ENCODE results near the gene CARMIL1. TPM values are rescaled to one million over a fixed set of nuclear protein-coding genes. Genes with fewer than 3 reads are reported as not detected.

The CARMIL1 gene
- total RNA-seq, 1 donor from 2014 or later: 37.6 TPM

- intact Hi-C loops (cut with DNase I): no loop called here
- DNase-seq (no peak), ATAC-seq (no peak)
- no peaks in the 10 kb centered on the region for H3K36me3 ChIP-seq
- H3K9me3 ChIP-seq: no peaks in the 10 kb centered on the region
- no peaks in the 10 kb centered on the region for H3K27me3 ChIP-seq
- no peak overlapping the region for H3K4me3 ChIP-seq
- H3K4me1 ChIP-seq: no peaks in the 10 kb centered on the region
- no peak overlapping the region for H3K27ac ChIP-seq
- TF ChIP-seq CTCF (IDR thresholded peaks at IDR 0.05): no peak
These were observed 61.4 kb downstream of the CARMIL1 start for GRCh38 chr6:25340431-25341202.

GRCh38 chr6:25341203-25341552, 62.0 kb downstream of the CARMIL1 start:
- DNase-seq: no peak
- Histone ChIP-seq H3K9me3 (no peaks in the 10 kb centered on the region), H3K36me3 (no peaks in the 10 kb centered on the region), H3K4me3 (no peak overlapping the region), H3K4me1 (peaks cover 4% of the 10 kb centered on the region), H3K27ac (no peak overlapping the region), H3K27me3 (no peaks in the 10 kb centered on the region)
- intact Hi-C loops (cut with DNase I): no loop called here
- TF ChIP-seq CTCF (IDR thresholded peaks at IDR 0.05): no peak
- no peak for ATAC-seq

GRCh38 chr6:25341923-25342619, 62.9 kb downstream of the CARMIL1 start:
- no peak for ATAC-seq
- Histone ChIP-seq H3K9me3 (no peaks in the 10 kb centered on the region), H3K27ac (no peak overlapping the region), H3K36me3 (no peaks in the 10 kb centered on the region), H3K4me3 (no peak overlapping the region), H3K4me1 (peaks cover 9% of the 10 kb centered on the region), H3K27me3 (no peaks in the 10 kb centered on the region)
- no peak for TF ChIP-seq CTCF (IDR thresholded peaks at IDR 0.05)
- DNase-seq: no peak
- intact Hi-C loops (cut with DNase I): no loop called here

- peaks cover 9% of the 10 kb centered on the region for H3K4me1 ChIP-seq
- no peaks in the 10 kb centered on the region for H3K9me3 ChIP-seq
- no peak for TF ChIP-seq CTCF (IDR thresholded peaks at IDR 0.05)
- ATAC-seq: no peak
- no peaks in the 10 kb centered on the region for H3K27me3 ChIP-seq
- intact Hi-C loops (cut with DNase I): no loop called here
- no peak for DNase-seq
- no peaks in the 10 kb centered on the region for H3K36me3 ChIP-seq
- no peak overlapping the region for H3K27ac ChIP-seq
- no peak overlapping the region for H3K4me3 ChIP-seq
These were observed 63.6 kb downstream of the CARMIL1 start for GRCh38 chr6:25342802-25343201.

GRCh38 chr6:25343984-25344383, 64.8 kb downstream of the CARMIL1 start:
- H3K27me3 ChIP-seq: no peaks in the 10 kb centered on the region
- no peak overlapping the region for H3K27ac ChIP-seq
- DNase-seq (no peak), ATAC-seq (no peak)
- H3K4me3 ChIP-seq: no peak overlapping the region
- no peak for TF ChIP-seq CTCF (IDR thresholded peaks at IDR 0.05)
- no peaks in the 10 kb centered on the region for H3K36me3 ChIP-seq
- no peaks in the 10 kb centered on the region for H3K9me3 ChIP-seq
- intact Hi-C loops (cut with DNase I): no loop called here
- peaks cover 9% of the 10 kb centered on the region for H3K4me1 ChIP-seq

Measured in upper lobe of right lung (tissue), 1 donor.